ENCODE data around the gene TMEM59L.
A peak's percentile ranks its signal among the peaks of the same experiment; 100 is the strongest.

Gene TMEM59L

GRCh38 chr19:18609717-18610051, 3.0 kb upstream of the TMEM59L start:
- DNase-seq: no peak

DNA sequence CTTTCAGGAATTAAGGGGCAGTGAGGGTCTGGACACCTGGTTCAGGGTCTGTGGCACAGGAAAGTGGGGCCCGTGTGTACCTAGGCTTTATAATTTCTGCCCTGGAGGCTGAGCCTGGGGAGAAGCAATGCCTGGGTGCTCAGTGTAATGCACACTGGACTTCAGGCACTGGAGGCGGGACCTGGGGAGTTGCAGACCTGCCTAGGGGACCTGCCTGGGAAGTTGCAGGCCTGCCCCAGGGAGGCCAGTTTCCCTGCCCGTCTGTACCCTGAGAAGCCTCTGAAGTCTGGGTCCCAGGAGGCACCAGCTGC, 2.5 kb upstream of the TMEM59L start:
- DNase-seq: no peak

DNA sequence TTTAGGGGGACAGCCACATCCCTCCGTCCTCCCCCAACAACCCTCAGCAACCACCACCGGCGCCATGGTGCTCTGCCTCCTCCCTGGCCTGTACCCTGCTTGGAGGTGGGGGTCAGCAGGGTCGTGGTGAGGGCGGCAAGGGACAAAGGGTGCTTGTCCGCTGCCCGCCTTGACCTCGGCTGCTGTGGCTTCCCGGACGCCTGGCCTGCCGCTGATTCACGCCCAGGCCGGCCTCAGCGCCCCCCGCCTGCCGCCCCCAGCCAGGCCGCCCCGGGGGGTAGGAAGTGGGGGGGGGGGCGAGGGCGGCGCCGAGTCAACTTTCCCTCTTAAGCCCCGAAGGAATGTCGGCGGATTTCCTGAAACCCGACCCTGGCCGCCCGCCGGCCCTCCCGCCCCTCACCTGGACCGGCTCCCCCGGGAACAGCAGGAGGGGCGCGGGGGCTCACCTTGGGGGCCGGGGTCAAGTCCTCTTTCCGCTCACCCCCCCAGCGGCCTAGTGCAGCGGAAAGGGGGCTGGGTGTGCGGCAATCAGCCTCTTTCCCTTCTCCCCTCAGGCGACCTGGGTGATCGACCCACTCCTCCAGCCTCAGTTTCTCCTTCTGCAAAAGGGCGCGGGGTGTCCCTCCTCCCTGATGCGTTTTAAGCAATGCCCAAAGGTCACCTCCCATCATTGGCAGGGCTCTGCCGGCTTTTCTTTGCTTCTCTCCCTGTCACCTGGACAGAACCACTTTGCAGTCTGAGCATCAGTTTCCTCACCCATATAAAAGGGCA, 1.9 kb upstream of the TMEM59L start:
- no peak for DNase-seq

GRCh38 chr19:18611327-18612050, 1.2 kb upstream of the TMEM59L start:
- DNase-seq: no peak

DNA sequence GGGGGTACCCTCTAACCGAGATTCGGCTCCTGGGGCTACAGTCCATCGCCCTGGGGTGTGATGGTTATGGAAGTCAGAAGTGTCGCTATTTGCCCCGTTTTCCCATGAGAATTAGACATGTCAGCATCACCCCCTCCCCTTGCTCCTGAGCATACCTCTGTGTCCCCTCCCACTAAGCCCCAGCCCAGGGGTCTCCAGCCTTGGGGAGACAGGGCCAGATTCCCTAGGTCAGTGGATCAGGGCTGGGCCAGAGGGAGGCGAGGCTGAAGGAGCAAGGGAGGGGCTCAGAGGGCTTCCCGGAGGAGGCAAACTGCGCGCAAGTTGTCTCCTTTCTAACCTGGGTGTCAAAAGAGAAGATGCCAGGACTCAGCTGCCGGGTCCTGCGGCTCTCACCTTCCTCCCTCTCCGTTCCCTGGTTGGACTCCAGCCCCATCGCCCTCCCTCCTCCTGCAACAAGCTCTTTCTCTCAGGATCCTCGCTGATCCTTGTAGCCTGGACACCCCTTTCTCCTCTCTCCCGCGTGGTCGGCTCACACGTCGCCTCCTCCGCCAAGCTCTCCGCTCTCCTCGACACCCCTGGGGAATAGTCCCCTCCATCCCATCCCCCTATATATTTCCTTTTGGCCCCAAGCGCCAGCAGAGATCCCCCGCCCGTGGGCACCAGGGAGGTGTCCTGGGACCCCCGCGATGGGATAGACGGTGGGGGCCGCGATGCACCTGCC, 459 bp upstream of the TMEM59L start:
- no peak for DNase-seq

DNA sequence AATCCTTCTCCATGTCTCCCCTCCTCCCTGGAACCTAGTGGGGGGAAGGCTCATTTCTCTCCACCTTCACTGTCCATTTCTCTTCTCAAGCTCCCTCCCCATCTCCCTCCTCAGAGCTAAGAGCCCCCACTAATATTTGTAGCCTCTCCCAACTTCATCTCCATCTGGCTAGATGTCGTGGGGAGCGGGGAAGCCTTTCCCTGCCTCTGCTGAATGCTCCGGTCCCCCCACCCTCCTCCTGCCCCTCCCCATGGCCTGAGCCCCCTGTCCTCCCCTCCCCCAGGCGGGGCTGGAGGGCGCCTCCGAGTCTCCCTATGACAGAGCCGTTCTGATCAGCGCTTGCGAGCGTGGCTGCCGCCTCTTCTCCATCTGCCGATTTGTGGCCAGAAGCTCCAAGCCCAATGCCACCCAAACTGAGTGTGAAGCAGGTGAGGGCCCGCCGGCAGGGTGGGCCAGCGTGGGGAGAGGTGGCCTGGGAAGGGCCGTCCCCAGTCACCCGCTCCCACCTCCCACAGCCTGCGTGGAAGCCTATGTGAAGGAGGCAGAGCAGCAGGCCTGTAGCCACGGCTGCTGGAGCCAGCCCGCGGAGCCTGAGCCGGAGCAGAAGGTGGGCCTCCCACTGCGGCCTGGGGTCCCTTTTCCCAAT, 1.0 kb downstream of the TMEM59L start:
- DNase-seq: no peak

GRCh38 chr19:18616023-18616422, 3.4 kb downstream of the TMEM59L start:
- DNase-seq: no peak

DNA sequence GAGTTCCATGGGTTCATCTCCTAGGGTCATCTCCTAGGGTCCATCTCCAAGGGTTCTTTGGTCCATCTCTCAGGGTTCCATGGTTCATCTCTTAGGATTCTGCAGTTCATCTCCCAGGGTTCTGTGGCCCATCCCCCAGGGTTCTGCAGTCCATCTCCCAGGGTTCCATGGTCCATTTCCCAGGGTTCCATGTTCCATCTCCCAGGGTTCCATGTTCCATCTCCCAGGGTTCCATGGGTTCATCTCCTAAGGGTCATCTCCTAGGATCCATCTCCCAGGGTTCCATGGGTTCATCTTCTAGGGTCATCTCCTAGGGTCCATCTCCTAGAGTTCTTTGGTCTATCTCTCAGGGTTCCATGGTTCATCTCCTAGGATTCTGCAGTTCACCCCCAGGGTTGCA, 4.9 kb downstream of the TMEM59L start:
- DNase-seq: no peak

- DNase-seq: no peak
Observed at GRCh38 chr19:18618236-18618635, 5.6 kb downstream of the TMEM59L start.

DNA sequence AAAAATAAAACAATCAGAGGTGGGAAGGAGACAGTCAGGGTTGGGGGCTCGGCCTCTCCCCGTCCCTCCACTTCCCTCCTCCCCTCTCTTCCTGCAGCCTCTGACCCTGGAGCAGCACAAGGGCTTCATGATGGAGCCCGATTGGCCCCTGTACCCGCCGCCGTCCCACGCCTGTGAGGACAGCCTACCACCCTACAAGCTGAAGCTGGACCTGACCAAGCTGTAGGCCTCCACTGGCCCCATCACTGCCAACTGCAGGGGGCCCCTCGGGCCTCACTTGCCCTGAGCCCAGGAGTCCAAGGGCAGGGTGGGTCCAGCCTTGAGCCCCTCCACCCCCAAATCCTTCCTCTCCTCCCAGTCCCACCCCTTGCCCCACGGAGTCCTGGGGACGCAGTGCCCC, 7.6 kb downstream of the TMEM59L start:
- no peak for DNase-seq

DNA sequence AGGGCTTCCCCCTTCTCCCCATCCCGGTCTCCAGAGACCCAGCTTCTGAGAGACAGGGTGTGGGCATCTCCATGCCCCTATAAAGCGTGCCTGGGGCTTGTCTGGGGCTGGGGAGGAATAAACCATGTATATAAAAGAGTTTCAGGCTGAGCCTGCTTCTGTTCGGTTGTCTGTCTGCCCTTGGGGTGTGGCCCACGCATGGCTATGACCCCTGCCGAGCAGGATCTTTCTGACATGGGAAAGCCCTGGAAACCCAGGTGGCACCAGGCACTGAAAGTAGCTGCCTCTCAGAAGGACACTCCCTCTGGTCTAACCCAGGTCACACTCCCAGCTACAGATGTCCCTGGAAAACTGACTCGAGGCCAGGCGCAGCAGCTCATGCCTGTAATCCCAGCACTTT, 8.2 kb downstream of the TMEM59L start:
- DNase-seq: no peak

DNA sequence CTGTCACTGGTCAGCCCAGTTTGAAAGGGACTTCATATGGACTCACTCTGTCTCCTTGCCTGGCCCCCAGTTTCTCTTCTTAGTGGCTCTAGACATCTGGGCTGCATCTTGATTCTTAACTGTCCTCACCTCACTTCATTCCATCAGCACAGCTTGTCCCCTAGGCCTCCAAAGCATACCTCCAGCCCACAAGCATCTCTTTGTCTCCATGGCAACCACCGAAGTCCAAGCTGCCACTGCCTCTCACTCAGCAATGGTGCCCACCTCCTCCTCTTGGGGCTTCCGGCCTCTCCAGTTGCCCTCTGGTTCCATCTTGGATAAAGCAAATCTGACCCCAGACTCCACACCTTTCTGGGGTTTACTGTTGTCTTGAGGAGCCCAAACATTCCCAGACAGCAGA, 14.2 kb downstream of the TMEM59L start:
- DNase-seq: no peak

GRCh38 chr19:18629166-18630088, 16.8 kb downstream of the TMEM59L start:
- no peak for DNase-seq

- no peak for DNase-seq
Observed at GRCh38 chr19:18633321-18633720, 20.7 kb downstream of the TMEM59L start.

DNA sequence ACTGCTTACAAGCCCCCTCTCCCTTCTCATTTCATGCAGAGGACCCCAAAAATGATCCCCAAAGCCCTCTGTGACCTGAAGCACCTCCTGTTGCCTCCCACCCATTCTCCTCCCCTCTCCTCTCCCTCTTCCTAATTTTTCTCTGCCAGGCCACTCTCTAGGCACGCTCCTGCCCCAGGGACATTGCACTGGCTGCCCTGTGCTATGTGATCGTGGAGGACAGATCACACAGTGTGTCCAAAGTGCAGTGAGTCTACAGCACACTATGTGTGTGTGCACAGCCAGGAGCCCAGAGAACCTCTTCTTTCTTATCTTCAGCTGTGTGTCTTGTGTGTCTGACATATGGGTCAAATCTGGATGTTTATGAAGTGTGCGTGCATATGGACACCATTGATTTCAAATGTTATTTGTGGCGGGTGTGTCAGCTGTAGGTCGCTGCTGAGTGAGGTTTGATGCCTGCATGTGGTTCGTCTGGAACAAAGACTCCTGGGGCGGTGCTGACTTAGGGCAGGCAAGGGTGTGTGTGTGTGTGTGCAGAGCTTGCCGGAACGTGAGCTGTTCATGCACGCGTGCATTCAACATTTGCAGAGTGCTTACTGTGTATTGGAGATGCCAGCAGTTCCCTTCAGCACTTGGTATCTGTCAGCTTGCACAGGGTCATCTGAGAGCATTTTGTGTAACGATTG, 22.1 kb downstream of the TMEM59L start:
- no peak for DNase-seq

- DNase-seq: no peak
Observed at GRCh38 chr19:18635831-18636182, 23.1 kb downstream of the TMEM59L start.

DNA sequence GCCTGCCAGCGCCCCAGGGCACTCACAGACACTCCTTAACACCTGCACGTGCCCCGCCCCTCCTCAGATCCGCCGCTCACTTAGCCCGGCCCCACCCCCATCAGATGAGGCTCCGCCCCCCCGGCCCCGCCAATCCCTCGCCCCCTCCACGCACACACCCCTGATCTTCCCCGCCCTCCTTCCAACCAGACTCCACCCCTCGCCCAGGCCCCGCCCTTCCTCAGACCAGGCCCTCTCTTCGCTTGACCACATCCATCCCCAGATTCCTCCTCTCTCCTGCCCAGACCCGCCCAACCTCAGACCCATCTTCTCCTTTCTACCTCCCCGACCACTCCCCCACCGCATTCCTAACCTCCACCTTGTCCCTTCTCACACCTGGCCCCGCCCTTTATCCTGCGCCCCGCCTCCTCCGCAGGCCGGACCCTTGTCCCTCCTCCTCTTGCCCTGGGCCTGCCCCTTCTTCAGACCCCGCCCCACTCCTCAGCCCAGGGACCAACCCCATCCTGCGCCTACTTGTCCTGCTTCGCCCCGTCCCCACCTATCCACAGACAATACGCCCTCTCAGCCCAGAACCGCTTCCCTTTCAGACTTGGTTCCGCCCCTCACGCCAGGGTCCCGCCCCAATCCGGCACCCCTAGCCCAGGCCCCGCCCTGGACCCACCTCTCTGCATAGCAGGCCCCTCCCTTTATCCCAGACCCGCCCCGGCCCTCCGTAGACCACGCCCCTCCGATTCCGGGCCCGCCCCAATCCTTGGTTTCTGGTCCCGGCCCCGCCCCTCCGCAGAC, 23.7 kb downstream of the TMEM59L start:
- peak; percentile 91 to 97 for DNase-seq

DNA sequence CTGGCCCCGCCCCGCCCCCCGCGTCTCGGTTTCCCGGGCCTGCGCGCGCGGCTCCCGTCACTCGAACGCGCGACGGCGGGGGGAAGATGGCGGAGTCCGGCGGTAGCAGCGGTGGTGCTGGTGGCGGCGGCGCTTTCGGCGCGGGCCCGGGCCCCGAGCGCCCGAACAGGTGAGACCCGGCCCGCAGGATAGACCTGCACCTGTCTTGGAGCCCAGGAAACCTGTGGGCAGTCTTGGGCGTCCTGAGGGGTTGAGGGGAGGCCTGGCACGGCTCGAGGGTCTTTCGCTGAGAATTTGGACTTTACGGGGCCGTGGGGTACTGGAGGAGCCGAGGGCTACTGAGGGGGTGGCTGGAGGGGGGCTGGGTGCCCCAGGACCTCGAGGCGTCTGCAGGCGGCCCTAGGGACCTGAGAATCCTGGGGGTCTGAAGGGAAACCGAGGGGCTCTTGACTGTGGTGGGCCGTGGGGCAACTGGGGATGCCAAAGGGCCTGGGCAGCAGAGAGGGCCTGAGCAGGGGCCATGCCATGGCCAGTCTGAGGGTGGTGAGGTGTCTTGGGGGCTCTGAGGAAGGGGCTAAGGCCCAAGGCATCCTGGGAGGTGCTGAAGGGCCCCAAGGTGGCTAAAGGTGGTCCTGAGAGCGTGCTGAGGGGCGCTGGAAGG, 24.4 kb downstream of the TMEM59L start, which contains the start of gene KLHL26:
Gene KLHL26, plus strand, starts transcription at position 60 of the 661 bp plus-strand sequence. Its CDS starts 27 bp downstream, at position 87.
- DNase-seq: no peak

DNA sequence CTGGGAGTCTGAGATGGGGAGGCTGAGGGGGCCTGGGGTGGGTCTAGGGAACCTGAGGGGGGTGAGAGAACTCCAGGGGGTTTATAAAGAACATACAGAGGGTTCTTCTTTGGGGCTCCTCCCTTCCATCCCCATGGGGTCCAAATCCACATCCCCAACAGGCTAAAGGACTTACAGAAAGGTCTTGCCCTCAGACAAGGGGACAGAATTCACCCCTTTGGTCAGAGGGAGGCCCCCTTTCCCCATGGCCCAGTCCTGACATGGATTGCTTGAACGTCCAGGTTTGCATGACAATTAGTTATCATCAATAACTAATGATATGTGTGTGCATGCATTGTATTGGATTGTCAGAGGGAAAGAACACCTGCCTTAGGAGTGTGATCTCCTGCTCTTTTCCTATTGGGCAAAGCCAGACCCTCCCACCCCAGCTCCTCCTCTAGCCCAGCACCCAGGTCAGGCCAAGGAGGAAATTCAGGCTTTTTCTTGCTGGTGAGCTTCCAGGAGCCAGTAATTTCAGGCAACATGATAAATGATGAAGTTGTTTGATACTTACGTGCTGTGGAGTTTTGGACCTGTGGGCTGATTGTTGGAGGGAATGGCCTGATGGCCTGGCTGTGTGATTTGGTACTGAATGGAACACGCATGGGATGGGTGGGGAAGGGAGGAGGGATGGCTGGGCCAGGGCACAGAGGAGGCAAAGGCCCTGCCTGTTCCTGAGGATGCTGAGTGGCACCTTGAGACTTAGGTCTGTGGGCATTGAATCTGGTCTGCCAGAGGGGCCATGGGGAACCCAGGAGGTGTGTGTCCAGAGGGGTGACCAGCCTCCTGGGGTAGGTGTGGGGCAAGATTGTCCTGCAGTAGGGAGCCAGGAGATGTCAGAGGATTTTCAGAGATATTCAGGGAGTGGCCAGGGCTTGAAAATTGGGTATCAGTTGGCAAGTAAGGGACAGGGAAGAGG, 25.3 kb downstream of the TMEM59L start:
- DNase-seq: no peak
